ENCODE data around the gene KLHDC9. TPM values are rescaled to one million over a fixed set of nuclear protein-coding genes. Genes with fewer than 3 reads are reported as not detected.
A peak's percentile ranks its signal among the peaks of the same experiment; 100 is the strongest.

Gene KLHDC9
- total and polyA plus RNA-seq, 9 of the 15 experiments (the other 6 are each of a cell fraction or from before 2014, with no cell fraction given), result not detected

DNA sequence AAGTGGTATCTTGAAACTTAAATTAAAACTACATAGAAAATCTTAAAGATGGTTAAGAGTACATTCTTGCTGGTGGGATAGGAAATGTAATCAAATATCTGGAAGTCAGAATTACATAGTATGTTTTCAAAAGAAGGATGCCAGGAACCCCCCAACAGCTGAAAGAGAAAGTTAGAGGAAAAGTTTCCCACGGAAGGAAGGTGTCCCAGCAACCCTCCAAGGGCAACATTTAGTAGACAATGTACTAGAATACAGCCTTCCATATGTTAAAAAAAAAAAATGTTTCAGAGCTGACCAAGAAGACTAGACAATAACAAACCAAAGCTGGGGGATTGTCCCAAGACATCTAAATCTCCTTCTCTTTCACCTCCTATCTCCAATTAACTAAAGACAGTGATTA is 32.1 kb downstream of the KLHDC9 start:
- H3K36me3 ChIP-seq (ENCODE audit: control insufficient read depth, insufficient read depth, low read length), result peaks cover 51% of the 10 kb centered on the region
- intact Hi-C loops (cut with micrococcal nuclease) (loop anchor here (5.0 to 10.0 kb wide), 3 partner anchors 37 to 405 kb away; partner anchors contain the start of gene PPOX), in situ Hi-C loops (cut with MboI) (no loop called here)
- no peak overlapping the region for H3K4me3 ChIP-seq
- WGBS (ENCODE audit: insufficient coverage, low coverage, missing lambda C conversion rate), result 50% methylated on average over 1 of the region's 1 CpG
- no peak overlapping the region for H3K4me2 ChIP-seq (ENCODE audit: insufficient read depth, low read length)
- H2AFZ ChIP-seq (ENCODE audit: low read depth, low read length), result no peak overlapping the region
- H3K9me1 ChIP-seq (ENCODE audit: control insufficient read depth, insufficient read depth, low read length), result no peaks in the 10 kb centered on the region
- peaks cover 7 to 15% of the 10 kb centered on the region in 2 experiments; a peak in 3 of 5 replicates for H3K4me1 ChIP-seq (replicated peaks in 1 of 2; ENCODE audit: control insufficient read depth in 2 of 2, insufficient read depth in 2 of 2, low read length in 2 of 2)
- no peaks in the 10 kb centered on the region for H3K9me3 ChIP-seq (replicated peaks; ENCODE audit: control insufficient read depth, insufficient read depth, low read depth, low read length)
- H3K27me3 ChIP-seq (ENCODE audit: control insufficient read depth in 2 of 2, insufficient read depth in 2 of 2, low read length in 2 of 2), result no peaks in the 10 kb centered on the region
- POLR2A ChIA-PET, result interaction anchor here (0.7 to 4.2 kb wide), 4 partner anchors 9 to 69 kb away, joined by 3 to 20 read pairs (median 6); partner anchors contain the start of genes NIT1 and PFDN2
- no peak overlapping the region for H3K27ac ChIP-seq (ENCODE audit: extremely low read depth, low read depth, low read length)
- ATAC-seq (no peak), DNase-seq (ENCODE audit: extremely low read depth in 1 of 4, low spot score in 3 of 4) (no peak), FAIRE-seq (no peak)
- H4K20me1 ChIP-seq (replicated peaks; ENCODE audit: control insufficient read depth, insufficient read depth, low read length), result no peaks in the 10 kb centered on the region
- CTCF ChIA-PET (ENCODE audit: low intra/inter-chr PET ratio), result no interaction called here
- TF ChIP-seq ERF (CRISPR knock-in tag; IDR thresholded peaks at IDR 0.05), result no peak
- BruUV-seq (replicated peaks), result no TSS peak
- H3K9ac ChIP-seq (ENCODE audit: insufficient read depth in 1 of 2, low read depth in 2 of 2, low read length in 2 of 2), result no peak overlapping the region
- H3K79me2 ChIP-seq (ENCODE audit: control insufficient read depth, insufficient read depth, low read length), result peaks cover 65% of the 10 kb centered on the region

DNA sequence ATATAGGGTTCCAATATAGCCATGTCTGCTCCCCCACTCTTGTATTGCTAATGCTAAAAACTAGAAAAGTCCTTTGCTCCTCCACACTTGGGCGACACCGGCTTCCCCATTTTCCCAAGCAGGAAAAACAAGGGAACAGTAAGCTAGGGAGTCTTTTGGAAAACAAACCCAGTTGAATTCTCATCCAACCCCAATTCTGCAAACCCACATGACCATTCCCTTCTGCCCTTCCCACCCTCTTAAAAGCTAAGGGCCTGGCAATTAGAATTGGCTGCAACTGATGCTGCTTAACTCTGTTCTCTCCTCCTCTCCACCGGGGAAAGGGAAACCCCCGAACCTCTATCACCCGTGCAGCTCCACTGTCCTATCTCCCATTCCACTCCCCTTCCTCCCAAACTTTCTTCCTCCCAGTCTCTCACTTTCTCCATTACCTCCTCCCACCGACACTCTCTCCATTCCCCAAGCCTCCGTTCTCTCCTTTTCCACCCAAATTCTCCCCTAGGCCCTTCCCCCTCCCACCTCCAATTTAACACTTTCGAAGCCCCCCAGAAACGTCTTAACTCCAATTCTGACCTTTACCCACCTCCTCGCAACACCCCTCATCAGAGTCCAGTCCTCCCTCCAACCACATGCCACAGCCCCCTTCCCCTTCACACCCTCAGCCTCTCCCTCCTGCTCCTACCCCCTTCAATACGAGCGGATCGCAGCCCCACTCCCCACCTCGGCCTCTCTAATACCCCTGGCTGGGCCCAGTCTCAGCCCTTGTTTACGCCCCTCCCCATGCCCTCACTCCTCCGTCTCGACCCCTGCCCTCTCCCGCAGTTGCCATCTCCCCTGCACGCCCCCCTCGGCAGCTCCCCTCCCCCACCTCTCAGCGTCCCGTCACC is 33.6 kb downstream of the KLHDC9 start:
- in situ Hi-C loops (cut with MboI), result no loop called here
- peaks cover 7 to 15% of the 10 kb centered on the region in 2 experiments; a peak in 3 of 5 replicates for H3K4me1 ChIP-seq (replicated peaks in 1 of 2; ENCODE audit: control insufficient read depth in 2 of 2, insufficient read depth in 2 of 2, low read length in 2 of 2)
- peaks cover 59% of the 10 kb centered on the region for H3K79me2 ChIP-seq (ENCODE audit: control insufficient read depth, insufficient read depth, low read length)
- ATAC-seq (peak; percentile 13; the same call in 1 of the 3 replicates), FAIRE-seq (peak; percentile 40), DNase-seq (ENCODE audit: extremely low read depth in 1 of 4, low spot score in 3 of 4) (peak in 2 of 4 experiments; percentile 26 to 43)
- WGBS (ENCODE audit: insufficient coverage, low coverage, missing lambda C conversion rate), result 4% methylated on average over 13 of the region's 22 CpGs
- POLR2A ChIA-PET, result interaction anchor here (0.5 to 4.2 kb wide), 15 partner anchors 7 to 289 kb away, joined by 3 to 20 read pairs (median 4); partner anchors contain the start of genes NIT1, PFDN2, PPOX and UFC1
- H3K4me3 ChIP-seq, result peak overlapping the region; percentile 57
- H3K9ac ChIP-seq (ENCODE audit: insufficient read depth in 1 of 2, low read depth in 2 of 2, low read length in 2 of 2), result peak overlapping the region; percentile 90
- no TSS peak for BruUV-seq (replicated peaks)
- H3K4me2 ChIP-seq (ENCODE audit: insufficient read depth, low read length), result peak overlapping the region; percentile 97
- CTCF ChIA-PET (ENCODE audit: low intra/inter-chr PET ratio), result no interaction called here
- peak overlapping the region; percentile 89 for H3K27ac ChIP-seq (ENCODE audit: extremely low read depth, low read depth, low read length)
- intact Hi-C loops (cut with micrococcal nuclease), result loop anchor here (1.0 to 10.0 kb wide), 4 partner anchors 12 to 407 kb away; partner anchors contain the start of gene PPOX
- H3K36me3 ChIP-seq (ENCODE audit: control insufficient read depth, insufficient read depth, low read length), result peaks cover 40% of the 10 kb centered on the region
- H2AFZ ChIP-seq (ENCODE audit: low read depth, low read length), result peak overlapping the region; percentile 94
- no peaks in the 10 kb centered on the region for H3K9me1 ChIP-seq (ENCODE audit: control insufficient read depth, insufficient read depth, low read length)
- H3K9me3 ChIP-seq (replicated peaks; ENCODE audit: control insufficient read depth, insufficient read depth, low read depth, low read length), result no peaks in the 10 kb centered on the region
- H3K27me3 ChIP-seq (ENCODE audit: control insufficient read depth in 2 of 2, insufficient read depth in 2 of 2, low read length in 2 of 2), result no peaks in the 10 kb centered on the region
- no peaks in the 10 kb centered on the region for H4K20me1 ChIP-seq (replicated peaks; ENCODE audit: control insufficient read depth, insufficient read depth, low read length)
- TF ChIP-seq DMBX1 (CRISPR knock-in tag; IDR thresholded peaks at IDR 0.05; ENCODE audit: borderline replicate concordance) (no peak), TAL1 (IDR thresholded peaks at IDR 0.05) (no peak; the same call in 1 of the 2 replicates), ZNF175 (CRISPR knock-in tag; IDR thresholded peaks at IDR 0.05; ENCODE audit: low read depth) (no peak), PHTF2 (CRISPR knock-in tag; IDR thresholded peaks at IDR 0.05) (no peak), GATAD2B (IDR thresholded peaks at IDR 0.05; ENCODE audit: borderline replicate concordance) (no peak), CEBPG (CRISPR knock-in tag; IDR thresholded peaks at IDR 0.05) (no peak), CEBPG (tag; conservative IDR thresholded peaks at IDR 0.05 in 1 of 2, IDR thresholded peaks at IDR 0.05 in 1 of 2) (no peak), ILF3 (IDR thresholded peaks at IDR 0.05; ENCODE audit: borderline replicate concordance) (no peak), ZNF121 (CRISPR knock-in tag; conservative IDR thresholded peaks at IDR 0.05) (no peak)
- TF ChIP-seq, protein P1, sequence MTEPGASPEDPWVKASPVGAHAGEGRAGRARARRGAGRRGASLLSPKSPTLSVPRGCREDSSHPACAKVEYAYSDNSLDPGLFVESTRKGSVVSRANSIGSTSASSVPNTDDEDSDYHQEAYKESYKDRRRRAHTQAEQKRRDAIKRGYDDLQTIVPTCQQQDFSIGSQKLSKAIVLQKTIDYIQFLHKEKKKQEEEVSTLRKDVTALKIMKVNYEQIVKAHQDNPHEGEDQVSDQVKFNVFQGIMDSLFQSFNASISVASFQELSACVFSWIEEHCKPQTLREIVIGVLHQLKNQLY (CRISPR knock-in tag; conservative IDR thresholded peaks at IDR 0.05), result no peak

All from K562 (cell line).